GM19468 (cell line): ENCODE data around the gene VWA1.
"Not testable (repeated sequence)": the region's sequence is repeated elsewhere in the genome, so short reads cannot be mapped to it uniquely, and the experiment has no call there.

Experiments used
- ATAC-seq: cut with Tn5 transposase; IDR thresholded peaks from one replicate; pipeline ENCODE4 v1.9.1; 2021; ENCODE audit warnings: mild to moderate bottlenecking, moderate library complexity, moderate number of reproducible peaks; ENCODE audit not compliant: unreplicated experiment; ENCODE audit errors: extremely low read depth

The VWA1 gene

DNA sequence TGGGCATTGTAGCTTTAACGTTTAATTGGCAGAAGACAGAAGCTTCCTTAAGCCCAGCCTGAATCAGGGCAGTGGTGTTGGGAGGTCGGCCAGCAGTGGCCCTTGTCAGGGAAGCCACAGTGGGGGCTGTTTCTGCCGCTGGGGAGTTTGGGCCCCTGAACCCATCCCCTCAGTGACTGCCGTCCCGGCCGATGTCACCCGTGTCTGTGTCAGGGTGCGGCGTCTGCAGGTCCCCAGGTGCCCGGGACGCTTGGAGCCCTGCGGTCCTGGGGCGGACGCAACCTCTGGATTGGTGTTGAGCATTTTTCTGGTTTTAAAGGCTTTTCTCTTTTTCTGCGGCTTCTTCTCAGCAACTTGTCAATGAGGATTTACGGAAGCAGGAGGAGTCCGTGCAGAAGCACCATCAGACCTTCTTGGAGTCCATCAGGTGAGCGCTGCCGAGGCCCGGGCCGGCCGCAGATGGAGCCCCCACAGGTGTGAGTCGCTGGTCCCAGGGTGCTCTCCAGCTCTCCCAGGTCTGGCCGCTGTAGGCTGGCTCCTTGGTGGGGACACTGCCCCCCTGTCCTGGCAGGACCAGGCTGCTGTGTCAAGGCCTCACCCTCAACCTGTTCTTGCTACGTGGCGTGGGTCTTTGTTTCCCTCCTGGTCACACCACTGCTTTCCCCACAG, 16.3 kb downstream of the VWA1 start:
- ATAC-seq, result no peak

DNA sequence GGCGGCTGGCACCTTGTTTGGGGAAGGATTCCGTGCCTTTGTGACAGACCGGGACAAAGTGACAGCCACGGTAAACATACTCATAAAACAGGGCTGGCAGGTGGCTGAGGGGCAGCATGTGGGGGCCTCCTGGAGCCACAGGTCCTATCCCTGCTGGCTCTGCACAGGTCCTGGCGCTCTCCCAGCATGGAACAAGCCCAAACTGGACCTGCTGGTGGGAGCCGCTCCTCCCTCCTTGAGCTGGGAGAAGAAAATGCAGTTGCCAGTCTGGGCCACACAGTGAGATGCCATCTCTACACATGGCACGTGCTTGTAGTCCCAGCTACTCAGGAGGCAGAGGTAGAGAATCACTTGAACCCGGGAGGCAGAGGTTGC, 16.9 kb downstream of the VWA1 start:
- ATAC-seq, result not testable (repeated sequence)

DNA sequence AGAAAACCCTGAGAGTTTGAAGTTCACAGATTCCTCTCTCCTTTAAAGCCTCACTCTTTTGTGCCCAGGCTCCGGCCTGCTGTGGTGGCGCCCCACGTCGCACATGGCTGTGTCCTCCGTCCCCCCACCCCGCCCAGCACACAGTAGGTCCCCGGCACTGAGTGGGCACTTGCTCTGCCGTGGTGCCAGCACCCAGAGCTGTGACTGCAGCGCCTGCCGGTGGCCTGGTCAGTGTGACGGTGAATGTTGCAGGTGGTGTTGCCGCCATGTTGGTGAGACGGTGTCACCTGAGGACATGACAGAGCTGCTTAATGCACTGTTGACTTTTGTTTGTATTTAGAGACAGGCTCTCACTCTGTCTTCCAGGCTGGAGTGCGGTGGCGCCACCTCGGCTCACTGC, 17.4 kb downstream of the VWA1 start:
- ATAC-seq, result no peak

DNA sequence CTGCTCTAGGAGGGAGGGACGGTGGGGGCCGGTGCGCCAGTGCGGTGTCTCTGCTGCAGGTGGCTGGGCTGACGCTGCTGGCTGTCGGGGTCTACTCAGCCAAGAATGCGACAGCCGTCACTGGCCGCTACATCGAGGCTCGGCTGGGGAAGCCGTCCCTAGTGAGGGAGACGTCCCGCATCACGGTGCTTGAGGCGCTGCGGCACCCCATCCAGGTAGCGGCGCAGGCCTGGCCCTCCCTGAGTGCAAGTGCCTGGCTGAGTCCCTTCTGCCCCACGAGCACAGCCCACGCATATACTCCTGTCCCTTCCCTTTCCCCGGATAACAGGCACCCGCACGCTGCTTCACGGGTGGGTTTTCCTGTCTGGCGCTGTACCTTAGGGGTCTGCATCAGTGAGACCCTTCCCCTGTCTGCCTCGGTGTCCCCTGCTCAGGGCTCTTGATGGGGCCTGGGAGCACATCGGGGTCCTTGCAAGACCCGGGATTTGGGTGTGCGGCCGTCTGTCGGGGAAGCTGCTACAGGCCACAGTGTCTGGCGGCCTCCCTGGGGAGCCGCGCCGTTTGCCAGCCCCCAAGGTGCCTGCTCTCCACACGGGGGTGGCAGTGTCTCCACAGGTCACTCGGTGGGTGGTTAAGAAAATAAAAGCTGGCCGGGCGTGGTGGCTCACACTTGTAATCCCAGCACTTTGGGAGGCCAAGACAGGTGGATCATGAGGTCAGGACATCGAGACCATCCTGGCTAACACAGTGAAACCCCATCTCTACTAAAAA, 19.0 kb downstream of the VWA1 start:
- ATAC-seq, result not testable (repeated sequence)

DNA sequence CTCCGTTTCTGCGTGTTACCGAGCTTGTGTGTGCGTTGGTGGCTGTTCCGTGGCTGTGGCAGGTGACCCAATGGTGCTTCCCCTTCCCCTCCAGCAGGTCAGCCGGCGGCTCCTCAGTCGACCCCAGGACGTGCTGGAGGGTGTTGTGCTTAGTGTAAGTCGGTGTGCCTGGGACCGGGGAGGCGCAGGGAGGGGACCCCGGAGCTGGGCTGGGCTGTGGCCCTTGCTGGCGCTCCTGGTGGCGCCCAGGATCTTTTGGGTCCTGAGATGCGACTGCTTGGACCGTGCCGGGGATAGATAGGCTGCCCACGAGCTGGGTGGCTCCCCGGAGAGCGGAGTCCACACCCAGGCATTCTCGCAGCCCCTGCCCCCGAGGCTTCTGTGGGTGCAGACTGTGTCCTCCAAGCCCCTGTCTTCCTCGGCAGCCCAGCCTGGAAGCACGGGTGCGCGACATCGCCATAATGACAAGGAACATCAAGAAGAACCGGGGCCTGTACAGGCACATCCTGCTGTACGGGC, 19.9 kb downstream of the VWA1 start:
- ATAC-seq, result no peak

DNA sequence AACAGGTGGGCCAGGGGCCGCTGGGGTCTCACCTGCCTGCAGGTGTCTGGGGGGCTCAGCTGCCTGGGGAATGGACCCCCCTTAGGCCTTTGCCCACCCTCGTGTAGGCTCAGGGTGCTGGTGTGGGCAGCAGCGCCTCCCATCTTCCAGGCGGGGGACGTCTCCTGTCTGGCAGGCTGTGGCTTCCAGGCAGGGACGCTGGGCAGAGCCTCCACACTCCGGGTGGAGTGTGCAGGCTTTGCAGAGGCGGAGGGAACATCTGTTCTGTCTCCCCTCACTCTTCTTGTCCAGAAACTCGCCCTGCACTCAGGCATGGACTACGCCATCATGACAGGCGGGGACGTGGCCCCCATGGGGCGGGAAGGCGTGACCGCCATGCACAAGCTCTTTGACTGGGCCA, 20.4 kb downstream of the VWA1 start:
- ATAC-seq, result not testable (repeated sequence)

DNA sequence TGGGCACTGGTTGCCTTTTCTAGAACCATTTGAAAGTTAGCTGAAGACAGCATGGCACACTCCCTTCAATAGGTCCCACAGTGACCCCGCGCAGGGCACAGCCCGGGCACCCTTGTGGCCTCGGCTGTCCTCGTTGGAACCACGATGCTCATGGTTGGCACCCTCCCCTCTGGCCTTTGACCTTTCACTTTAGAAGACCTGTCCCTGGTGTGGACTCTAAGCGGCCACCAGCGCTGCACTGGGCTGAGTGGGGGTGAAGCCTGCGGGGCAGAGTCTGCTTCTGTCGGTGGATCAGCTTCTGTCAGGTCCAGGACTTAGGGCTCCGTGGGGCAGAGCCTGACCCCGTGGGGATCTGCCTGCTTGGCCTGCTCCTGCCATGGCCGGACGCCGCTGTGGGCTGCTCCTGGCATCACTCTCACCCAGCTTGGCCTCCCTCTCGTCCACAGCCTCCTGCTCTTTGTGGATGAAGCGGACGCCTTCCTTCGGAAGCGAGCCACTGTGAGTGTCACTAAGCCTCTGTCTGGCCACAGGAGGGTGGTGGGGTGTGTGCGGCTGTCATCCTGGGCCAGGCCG, 21.3 kb downstream of the VWA1 start:
- ATAC-seq, result not testable (repeated sequence)

DNA sequence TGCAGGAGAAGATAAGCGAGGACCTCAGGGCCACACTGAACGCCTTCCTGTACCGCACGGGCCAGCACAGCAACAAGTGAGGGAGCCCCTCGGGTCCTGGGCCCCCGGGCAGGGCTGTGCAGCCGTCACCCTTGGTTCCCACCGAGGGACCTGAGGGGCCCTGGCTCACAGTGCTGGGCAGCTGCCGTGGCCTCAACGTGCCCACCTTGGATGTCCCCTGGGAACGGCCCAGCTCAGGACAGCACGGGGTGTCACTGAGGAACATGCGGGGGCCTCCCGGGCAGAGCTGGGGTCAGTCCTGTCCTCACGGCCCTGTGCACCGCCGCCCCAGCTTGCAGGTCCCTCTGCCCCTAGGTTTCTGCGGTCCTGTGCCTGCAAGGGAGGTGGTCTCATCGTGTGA, 23.7 kb downstream of the VWA1 start:
- not testable (repeated sequence) for ATAC-seq

DNA sequence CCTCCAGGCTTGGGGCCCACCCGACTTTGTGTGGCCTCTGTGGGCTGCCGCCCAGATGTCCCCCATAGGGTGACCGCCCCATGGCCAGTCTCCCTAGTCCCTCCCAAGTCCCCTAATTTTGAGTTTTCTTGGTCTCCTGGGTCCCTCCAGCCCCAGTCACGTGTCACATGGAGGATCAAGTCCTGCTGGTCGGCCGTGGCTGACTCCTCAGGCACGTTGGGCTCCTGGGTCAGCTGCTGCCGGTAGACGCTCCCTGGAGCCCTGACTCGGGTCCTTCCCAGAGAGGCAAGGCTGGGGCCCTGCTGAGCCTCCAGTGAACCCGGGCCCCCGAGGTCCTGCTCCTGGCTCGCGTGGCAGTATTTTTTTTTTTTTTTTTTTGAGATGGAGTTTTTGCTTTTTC, 24.2 kb downstream of the VWA1 start:
- ATAC-seq, result not testable (repeated sequence)

DNA sequence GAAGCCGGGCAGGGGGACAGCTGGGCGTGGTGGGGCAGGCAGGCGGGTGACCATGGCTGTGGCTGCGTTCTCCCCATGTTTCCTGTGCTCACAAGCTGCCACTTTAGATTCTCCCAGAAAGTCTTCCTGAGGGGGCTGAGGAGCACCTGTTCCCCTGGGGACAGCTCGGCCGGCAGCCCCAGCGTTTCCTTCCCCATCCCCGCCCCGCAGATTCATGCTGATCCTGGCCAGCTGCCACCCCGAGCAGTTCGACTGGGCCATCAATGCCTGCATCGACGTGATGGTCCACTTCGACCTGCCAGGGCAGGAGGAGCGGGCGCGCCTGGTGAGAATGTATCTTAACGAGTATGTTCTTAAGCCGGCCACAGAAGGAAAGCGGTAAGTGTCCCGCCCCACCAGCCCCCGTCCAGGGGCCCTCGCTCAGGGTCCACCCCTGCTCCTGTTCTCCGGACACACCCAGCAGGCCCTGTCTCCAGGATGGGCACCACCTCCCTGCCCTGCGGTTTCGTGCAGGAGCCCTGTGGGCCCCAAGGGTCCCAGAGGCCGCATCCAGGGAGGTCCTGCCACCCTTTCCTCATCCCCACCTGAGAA, 25.1 kb downstream of the VWA1 start:
- no peak for ATAC-seq

DNA sequence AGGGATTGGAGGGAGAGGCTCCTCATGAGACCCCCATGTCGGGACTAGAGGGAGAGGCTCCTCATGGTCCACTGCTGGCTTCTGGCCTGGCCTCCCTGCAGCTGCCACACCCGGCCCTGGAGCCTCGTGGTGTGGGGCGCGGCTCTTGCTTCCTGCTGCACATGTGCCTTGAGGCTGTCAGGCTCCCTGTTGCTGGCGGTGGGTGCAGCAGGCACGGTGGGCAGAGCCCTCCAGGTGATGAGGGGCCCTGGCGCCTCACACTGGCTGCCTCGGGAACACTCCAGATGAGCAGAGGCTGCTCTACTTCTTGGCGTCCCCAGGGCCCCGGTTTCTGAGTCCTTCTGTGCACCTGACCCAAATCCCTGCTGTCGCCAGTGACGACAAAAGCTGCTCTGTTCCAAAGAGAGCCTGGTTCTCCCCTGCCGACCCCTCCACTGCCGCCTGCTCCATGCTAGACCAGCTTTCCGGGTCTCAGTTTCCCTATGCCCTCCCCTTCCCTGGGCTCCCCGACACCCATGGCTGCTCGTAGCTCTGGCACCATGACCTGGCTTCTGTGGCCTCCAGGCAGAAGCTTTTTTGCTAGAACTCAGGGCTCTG, 26.3 kb downstream of the VWA1 start:
- ATAC-seq, result no peak

DNA sequence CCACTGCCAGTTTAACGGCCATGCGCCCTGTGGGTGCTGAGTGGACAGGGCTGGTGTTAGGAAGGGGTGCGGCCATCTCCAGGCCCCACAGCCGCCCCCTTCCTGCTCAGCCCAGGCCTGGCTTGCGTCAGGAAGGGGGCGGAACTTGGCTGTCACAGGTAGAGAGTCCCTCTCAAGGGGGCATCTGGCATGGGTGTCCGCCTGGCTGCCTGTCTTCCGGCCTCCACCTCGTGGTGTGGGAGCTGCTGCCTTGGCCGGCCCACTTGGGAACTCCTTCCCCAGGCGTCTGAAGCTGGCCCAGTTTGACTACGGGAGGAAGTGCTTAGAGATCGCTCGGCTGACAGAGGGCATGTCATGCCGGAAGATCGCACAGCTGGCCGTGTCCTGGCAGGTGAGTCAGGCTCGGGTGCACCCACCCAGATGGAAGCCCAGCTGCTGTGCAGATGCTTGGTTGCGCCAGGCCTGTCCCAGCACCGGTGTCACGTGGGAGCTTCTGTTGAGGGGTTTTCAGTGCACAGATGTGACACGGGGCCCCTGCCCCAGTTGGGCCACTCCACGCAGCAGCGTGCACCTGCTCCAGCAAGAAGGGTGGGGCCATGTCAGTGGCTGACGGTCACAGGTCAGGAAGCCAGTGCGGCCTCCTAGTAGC, 27.0 kb downstream of the VWA1 start:
- no peak for ATAC-seq

DNA sequence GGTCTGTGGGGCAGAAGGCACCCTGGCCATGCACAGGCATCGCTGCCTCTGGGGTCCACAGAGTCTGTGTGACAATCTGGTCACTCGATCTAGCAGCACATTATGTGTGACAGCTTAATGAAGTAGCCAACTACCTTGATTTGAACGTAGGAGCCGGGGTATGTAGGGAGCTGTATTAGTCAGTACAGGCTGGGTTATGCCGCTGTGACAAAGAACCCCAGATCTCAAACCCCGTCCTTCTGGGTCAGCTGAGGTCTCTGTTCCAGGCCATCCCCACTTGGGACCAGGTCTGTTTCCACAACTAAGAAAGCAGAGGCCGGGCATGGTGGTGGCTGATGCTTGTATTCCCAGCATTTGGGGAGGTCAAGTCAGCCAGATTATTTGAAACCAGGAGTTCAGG, 27.8 kb downstream of the VWA1 start:
- ATAC-seq, result no peak

DNA sequence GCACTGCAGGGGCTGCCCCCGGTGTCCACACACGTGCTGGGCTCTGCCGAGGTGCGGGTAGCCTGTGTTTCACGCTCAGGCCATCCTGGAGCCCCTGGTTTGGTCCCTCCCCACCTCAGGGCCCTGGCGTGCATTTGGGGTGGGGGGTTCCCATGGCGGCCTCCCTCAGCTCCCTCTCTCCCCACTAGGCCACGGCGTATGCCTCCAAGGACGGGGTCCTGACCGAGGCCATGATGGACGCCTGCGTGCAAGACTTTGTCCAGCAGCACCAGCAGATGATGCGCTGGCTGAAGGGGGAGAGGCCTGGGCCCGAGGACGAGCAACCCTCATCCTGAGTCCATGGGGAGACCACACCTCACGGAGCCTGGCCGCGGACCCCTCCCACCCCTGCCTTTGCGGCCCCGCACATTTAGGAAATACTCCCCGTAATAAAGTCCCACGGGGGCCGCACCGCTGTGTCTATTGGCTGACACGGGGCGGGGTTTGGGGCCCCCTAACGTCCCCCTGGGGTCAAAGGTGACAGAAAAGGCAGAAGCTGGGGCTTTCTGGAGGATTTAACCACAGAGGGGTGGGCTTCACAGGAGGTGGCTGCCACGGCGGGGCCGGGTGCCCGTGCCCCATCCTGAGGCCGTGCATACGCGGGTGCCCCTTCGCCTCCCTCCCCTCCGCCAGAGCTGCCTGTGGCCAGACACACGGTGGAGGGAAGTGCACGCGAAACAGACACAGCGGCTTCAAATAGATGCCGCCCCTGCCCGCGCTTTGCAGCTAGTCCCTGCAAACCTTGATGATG, 32.9 kb downstream of the VWA1 start:
- ATAC-seq, result not testable (repeated sequence)

DNA sequence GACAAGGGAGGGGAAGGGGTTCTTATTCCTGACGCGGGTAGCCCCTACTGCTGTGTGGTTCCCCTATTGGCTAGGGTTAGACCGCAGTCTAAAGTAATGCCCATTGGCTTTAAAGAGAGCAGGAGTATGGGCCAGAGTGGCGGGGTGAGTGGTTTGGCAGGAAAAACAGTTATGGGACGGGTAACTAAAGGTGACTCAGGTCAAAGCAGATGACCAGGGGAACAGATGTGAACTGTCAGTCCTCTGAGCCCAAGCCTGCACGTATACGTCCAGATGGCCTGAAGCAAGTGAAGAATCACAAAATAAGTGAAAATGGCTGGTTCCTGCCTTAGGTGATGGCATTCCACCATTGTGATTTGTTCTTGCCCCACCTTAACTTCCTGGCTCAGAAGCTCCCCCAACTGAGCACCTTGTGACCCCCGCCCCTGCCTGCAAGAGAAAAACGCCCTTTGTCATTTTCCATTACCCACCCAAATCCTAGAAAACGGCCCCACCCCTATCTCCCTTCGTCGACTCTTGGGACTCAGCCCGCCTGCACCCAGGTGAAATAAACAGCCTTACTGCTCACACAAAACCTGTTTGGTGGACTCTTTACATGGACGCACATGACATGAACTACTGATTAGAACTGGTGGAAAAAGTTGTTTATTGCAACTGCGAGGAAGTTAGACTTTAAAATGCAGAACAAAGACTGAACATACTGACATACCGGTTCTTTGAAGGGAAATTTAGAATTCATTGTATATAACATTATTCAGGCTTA, 35.3 kb downstream of the VWA1 start:
- no peak for ATAC-seq

DNA sequence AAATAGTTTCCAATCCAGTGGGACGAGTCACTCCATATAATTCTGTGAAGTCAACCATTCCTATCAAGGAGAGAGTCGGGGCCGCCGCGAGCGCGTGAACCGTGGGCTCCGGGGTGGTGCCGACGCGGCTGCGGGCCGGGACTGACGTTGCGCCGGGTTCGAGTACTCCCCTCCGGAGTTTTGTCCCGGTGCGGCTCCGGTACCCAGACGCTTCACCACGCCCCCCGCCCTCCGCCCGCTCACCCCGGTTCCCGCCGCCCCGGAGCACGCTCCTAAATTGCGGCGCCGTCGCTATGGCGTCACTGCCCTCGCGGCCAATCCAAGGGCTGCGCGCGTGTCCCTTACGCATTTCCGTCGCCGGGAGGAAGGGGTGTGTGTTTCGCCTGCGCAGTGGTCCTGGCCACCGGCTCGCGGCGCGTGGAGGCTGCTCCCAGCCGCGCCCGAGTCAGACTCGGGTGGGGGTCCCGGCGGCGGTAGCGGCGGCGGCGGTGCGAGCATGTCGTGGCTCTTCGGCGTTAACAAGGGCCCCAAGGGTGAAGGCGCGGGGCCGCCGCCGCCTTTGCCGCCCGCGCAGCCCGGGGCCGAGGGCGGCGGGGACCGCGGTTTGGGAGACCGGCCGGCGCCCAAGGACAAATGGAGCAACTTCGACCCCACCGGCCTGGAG, 36.0 kb downstream of the VWA1 start, which contains the start of gene ATAD3B:
TSS of gene ATAD3B (plus strand) at position 377 of the 664 bp plus-strand sequence. CDS start at position 497, 120 bp downstream.
- ATAC-seq, result peak; percentile 74

DNA sequence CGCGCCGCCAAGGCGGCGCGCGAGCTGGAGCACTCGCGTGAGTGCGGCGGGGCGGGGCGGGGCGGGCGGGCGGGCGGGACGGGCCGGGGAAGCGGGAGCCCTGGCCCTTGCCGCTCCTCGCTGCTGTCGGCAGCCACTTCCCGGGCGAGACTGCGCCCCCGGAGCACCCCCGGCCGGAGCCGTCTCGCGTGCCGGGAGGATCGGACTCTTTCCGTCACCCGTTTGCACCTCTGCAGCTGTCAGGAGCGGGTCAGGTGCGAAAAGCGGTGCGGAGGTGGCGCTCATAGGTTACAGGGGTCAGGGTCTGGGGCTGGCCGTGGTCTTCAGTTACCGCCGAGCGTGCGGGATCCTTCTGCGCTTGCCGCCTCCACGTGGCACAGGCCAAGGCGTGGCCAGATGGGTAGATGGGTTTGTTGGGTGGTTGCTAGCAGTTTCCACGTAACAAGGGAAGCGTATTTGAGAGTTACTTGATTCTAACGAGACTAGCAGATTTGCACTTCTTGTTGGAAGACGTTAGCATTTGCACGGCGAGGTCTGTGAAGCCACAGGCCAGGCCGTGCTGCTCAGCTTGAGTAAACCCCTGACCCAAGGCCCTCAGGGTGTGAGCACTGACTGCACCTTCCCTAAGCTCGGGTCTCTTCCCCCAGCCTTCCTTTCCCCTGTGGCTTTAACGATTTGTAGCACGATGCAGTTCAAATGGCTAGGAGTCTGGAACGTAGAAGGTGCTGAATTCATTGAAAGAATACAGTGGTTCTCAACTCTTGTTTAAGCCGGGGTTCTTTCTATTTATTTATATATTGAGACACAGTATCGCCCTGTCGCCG, 36.8 kb downstream of the VWA1 start:
- ATAC-seq, result not testable (repeated sequence)
